Peyer's patch (tissue), 4 donors: Measurements from ENCODE around the gene GULP1.
A peak's percentile ranks its signal among the peaks of the same experiment; 100 is the strongest.

Experiments used
- CTCF ChIP-seq, 6 experiments: fragments of 450-650 bp in 4 of 6; fragments of 200-600 bp in 2 of 6; sonication (generic) in 1 of 6; IDR thresholded peaks; one replicate each; pipeline ENCODE4 v1.5.1; 2017 to 2019; ENCODE audit warnings: antibody characterized with exemption in 6 of 6, mild to moderate bottlenecking in 3 of 6, moderate library complexity in 1 of 6
- POLR2A ChIP-seq, 2 donors: fragments of 450-650 bp; IDR thresholded peaks; one replicate each; pipeline ENCODE4 v1.5.1; 2017; ENCODE audit warnings: antibody characterized with exemption in 2 of 2, mild to moderate bottlenecking in 2 of 2, moderate library complexity in 2 of 2

GRCh38 chr2:188369365-188369764, 77.7 kb downstream of the GULP1 start:
- TF ChIP-seq CTCF (IDR thresholded peaks at IDR 0.05) = peak in 4 of 6 experiments; percentile 47 to 75 (median 73)
- no peak for TF ChIP-seq POLR2A (IDR thresholded peaks at IDR 0.05)
